Activated T-helper 2 cell treated with anti-CD3 and anti-CD28 coated beads, Interferon-gamma antibody, Interleukin-2, Interleukin-4, amounts not matched to agents 10 μg/mL and 5 μg/mL and 100 μg/mL, durations not matched to agents 14 hours and 24 hours and 36 hours (primary cell): ENCODE measurements around the gene PGD. TPM values are rescaled to one million over a fixed set of nuclear protein-coding genes. Genes with fewer than 3 reads are reported as not detected.
"Not testable (repeated sequence)": the region's sequence is repeated elsewhere in the genome, so short reads cannot be mapped to it uniquely, and the experiment has no call there.

ENCODE experiments used
- DNase-seq: peaks from one replicate; pipeline ENCODE4 v3.0.0; 2021; ENCODE audit warnings: low spot score
- H3K27ac Mint-ChIP-seq: one replicate; pipeline ENCODE4 v1.8.0; 2021; ENCODE audit warnings: mixed read lengths
- H3K27me3 Mint-ChIP-seq: one replicate; pipeline ENCODE4 v1.8.0; 2021; ENCODE audit warnings: low read depth, mixed read lengths
- H3K36me3 Mint-ChIP-seq: one replicate; pipeline ENCODE4 v1.8.0; 2021; ENCODE audit warnings: low read depth, mixed read lengths
- H3K4me1 Mint-ChIP-seq: one replicate; pipeline ENCODE4 v1.8.0; 2021; ENCODE audit warnings: low read depth, mixed read lengths
- H3K4me3 Mint-ChIP-seq: one replicate; pipeline ENCODE4 v1.8.0; 2021; ENCODE audit warnings: low read depth, mild to moderate bottlenecking, moderate library complexity, mixed read lengths
- H3K9me3 Mint-ChIP-seq: one replicate; pipeline ENCODE4 v1.8.0; 2021; ENCODE audit warnings: mixed read lengths
- intact Hi-C: fragments of 100-400 bp; cut with micrococcal nuclease; formaldehyde crosslinking; loops from one replicate; pipeline ENCODE4 v1.15.1; 2023
- total RNA-seq: library from RNA; stranded (reverse); gene quantifications from 2 replicates; pipeline ENCODE4 v1.2.3, GENCODE V29; 2022

PGD gene
- total RNA-seq, 1 donor from 2014 or later: 152 TPM

- Mint-ChIP-seq H3K27me3 (no peaks in the 10 kb centered on the region), H3K36me3 (peaks cover 72% of the 10 kb centered on the region), H3K9me3 (no peaks in the 10 kb centered on the region), H3K4me3 (no peak overlapping the region), H3K27ac (no peak overlapping the region), H3K4me1 (peaks cover 4% of the 10 kb centered on the region)
- intact Hi-C loops: no loop called here
- no peak for DNase-seq
Observed at GRCh38 chr1:10407201-10407600, 8.3 kb downstream of the PGD start.

- Mint-ChIP-seq H3K27ac (peak overlapping the region; percentile 77), H3K4me3 (no peak overlapping the region), H3K27me3 (no peaks in the 10 kb centered on the region), H3K9me3 (no peaks in the 10 kb centered on the region), H3K4me1 (peaks cover 10% of the 10 kb centered on the region), H3K36me3 (peaks cover 84% of the 10 kb centered on the region)
- intact Hi-C loops: no loop called here
- no peak for DNase-seq
Observed at GRCh38 chr1:10415211-10415930, 16.5 kb downstream of the PGD start.

GRCh38 chr1:10415967-10416366 lies 17.1 kb downstream of the PGD start:
- H3K27me3 Mint-ChIP-seq, DNase-seq, H3K9me3 Mint-ChIP-seq, H3K4me3 Mint-ChIP-seq, H3K4me1 Mint-ChIP-seq, intact Hi-C loops, H3K27ac Mint-ChIP-seq: not testable (repeated sequence)
- peaks cover 87% of the 10 kb centered on the region for H3K36me3 Mint-ChIP-seq

- H3K27ac Mint-ChIP-seq, DNase-seq, H3K27me3 Mint-ChIP-seq, H3K9me3 Mint-ChIP-seq, H3K4me1 Mint-ChIP-seq, H3K4me3 Mint-ChIP-seq, intact Hi-C loops: not testable (repeated sequence)
- peaks cover 65% of the 10 kb centered on the region for H3K36me3 Mint-ChIP-seq
Observed at GRCh38 chr1:10418741-10419140, 19.9 kb downstream of the PGD start.

- intact Hi-C loops: no loop called here
- Mint-ChIP-seq H3K9me3 (no peaks in the 10 kb centered on the region), H3K27me3 (no peaks in the 10 kb centered on the region), H3K4me3 (no peak overlapping the region), H3K36me3 (peaks cover 59% of the 10 kb centered on the region), H3K27ac (no peak overlapping the region), H3K4me1 (peaks cover 8% of the 10 kb centered on the region)
- DNase-seq: no peak
Observed at GRCh38 chr1:10419351-10419750, 20.5 kb downstream of the PGD start.

- intact Hi-C loops: no loop called here
- Mint-ChIP-seq H3K4me3 (no peak overlapping the region), H3K4me1 (no peaks in the 10 kb centered on the region), H3K36me3 (peaks cover 42% of the 10 kb centered on the region), H3K9me3 (no peaks in the 10 kb centered on the region), H3K27me3 (no peaks in the 10 kb centered on the region), H3K27ac (no peak overlapping the region)
- DNase-seq: no peak
Observed at GRCh38 chr1:10421637-10422036, 22.8 kb downstream of the PGD start.

GRCh38 chr1:10424034-10424433 lies 25.2 kb downstream of the PGD start:
- no peak for DNase-seq
- no peaks in the 10 kb centered on the region for H3K9me3 Mint-ChIP-seq
- peaks cover 8% of the 10 kb centered on the region for H3K4me1 Mint-ChIP-seq
- intact Hi-C loops: no loop called here
- peaks cover 22% of the 10 kb centered on the region for H3K36me3 Mint-ChIP-seq
- H3K4me3 Mint-ChIP-seq: no peak overlapping the region
- no peak overlapping the region for H3K27ac Mint-ChIP-seq
- no peaks in the 10 kb centered on the region for H3K27me3 Mint-ChIP-seq

GRCh38 chr1:10424651-10425050 lies 25.8 kb downstream of the PGD start:
- H3K4me1 Mint-ChIP-seq: peaks cover 9% of the 10 kb centered on the region
- intact Hi-C loops: no loop called here

GRCh38 chr1:10425826-10426534 lies 27.1 kb downstream of the PGD start:
- intact Hi-C loops, H3K27ac Mint-ChIP-seq, H3K4me3 Mint-ChIP-seq, H3K36me3 Mint-ChIP-seq, H3K27me3 Mint-ChIP-seq, DNase-seq, H3K9me3 Mint-ChIP-seq: not testable (repeated sequence)
- peaks cover 17% of the 10 kb centered on the region for H3K4me1 Mint-ChIP-seq

More at GRCh38 chr1:10424651-10425050, 25.8 kb downstream of the PGD start:
- Mint-ChIP-seq H3K36me3 (peaks cover 16% of the 10 kb centered on the region), H3K27ac (no peak overlapping the region), H3K4me3 (no peak overlapping the region), H3K27me3 (no peaks in the 10 kb centered on the region), H3K9me3 (no peaks in the 10 kb centered on the region)
- no peak for DNase-seq

- H3K4me3 Mint-ChIP-seq, H3K27me3 Mint-ChIP-seq, DNase-seq, H3K9me3 Mint-ChIP-seq, H3K27ac Mint-ChIP-seq, H3K36me3 Mint-ChIP-seq, intact Hi-C loops: not testable (repeated sequence)
- H3K4me1 Mint-ChIP-seq: peaks cover 21% of the 10 kb centered on the region
Observed at GRCh38 chr1:10426535-10426848, 27.6 kb downstream of the PGD start.

GRCh38 chr1:10428984-10429383 lies 30.1 kb downstream of the PGD start:
- Mint-ChIP-seq H3K9me3 (no peaks in the 10 kb centered on the region), H3K4me1 (peaks cover 24% of the 10 kb centered on the region)

GRCh38 chr1:10429868-10430215 lies 31.0 kb downstream of the PGD start:
- Mint-ChIP-seq H3K4me3 (peak overlapping the region; percentile 94), H3K9me3 (no peaks in the 10 kb centered on the region), H3K36me3 (no peaks in the 10 kb centered on the region), H3K4me1 (peaks cover 24% of the 10 kb centered on the region), H3K27me3 (no peaks in the 10 kb centered on the region), H3K27ac (peak overlapping the region; percentile 95)
- intact Hi-C loops: loop anchor here (1.0 to 2.0 kb wide), 4 partner anchors 65 to 555 kb away; partner anchors contain the start of genes LZIC and NMNAT1
- DNase-seq: no peak

More at GRCh38 chr1:10428984-10429383, 30.1 kb downstream of the PGD start:
- H3K27ac Mint-ChIP-seq: no peak overlapping the region
- DNase-seq: no peak
- H3K36me3 Mint-ChIP-seq: no peaks in the 10 kb centered on the region
- intact Hi-C loops: loop anchor here (1.0 to 2.0 kb wide), 5 partner anchors 52 to 554 kb away; partner anchors contain the start of genes LZIC and NMNAT1
- H3K27me3 Mint-ChIP-seq: no peaks in the 10 kb centered on the region
- H3K4me3 Mint-ChIP-seq: peak overlapping the region; percentile 94
